ENCODE measurements around the gene RSAD2.

DNA sequence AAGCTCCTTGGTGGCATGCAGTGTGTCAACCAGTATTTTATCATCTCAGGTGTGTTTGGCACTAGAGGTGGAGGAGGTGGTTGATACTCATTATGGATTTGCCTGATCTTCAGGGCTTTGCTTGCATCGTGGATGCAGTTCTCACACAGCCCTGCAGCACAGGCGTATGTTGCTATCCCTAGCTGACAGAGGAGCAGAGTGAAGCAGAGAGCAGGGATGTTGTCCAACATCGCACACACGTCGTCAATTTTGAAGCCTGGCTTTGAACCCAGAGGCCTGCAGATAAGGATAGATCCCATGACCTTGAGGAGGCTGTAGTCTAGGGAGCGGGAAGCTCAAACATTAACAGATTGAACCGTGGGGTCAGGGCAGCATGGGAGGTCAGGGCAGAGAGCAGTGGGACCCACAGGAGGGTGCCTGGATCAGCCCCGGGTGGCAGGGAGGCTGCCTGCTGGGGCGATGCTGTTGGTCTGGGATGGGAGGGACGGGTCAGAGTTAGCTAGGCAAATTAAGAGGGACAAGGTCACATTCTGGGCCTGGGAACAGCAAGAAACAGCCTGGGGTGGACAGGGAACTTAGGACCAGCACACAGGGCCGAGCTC is 43.8 kb downstream of the RSAD2 start:
- TF ChIP-seq POLR2A (IDR thresholded peaks at IDR 0.05) = no peak
- TF ChIP-seq, protein P1, sequence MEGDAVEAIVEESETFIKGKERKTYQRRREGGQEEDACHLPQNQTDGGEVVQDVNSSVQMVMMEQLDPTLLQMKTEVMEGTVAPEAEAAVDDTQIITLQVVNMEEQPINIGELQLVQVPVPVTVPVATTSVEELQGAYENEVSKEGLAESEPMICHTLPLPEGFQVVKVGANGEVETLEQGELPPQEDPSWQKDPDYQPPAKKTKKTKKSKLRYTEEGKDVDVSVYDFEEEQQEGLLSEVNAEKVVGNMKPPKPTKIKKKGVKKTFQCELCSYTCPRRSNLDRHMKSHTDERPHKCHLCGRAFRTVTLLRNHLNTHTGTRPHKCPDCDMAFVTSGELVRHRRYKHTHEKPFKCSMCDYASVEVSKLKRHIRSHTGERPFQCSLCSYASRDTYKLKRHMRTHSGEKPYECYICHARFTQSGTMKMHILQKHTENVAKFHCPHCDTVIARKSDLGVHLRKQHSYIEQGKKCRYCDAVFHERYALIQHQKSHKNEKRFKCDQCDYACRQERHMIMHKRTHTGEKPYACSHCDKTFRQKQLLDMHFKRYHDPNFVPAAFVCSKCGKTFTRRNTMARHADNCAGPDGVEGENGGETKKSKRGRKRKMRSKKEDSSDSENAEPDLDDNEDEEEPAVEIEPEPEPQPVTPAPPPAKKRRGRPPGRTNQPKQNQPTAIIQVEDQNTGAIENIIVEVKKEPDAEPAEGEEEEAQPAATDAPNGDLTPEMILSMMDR (IDR thresholded peaks at IDR 0.05) = no peak
